NAMALWA (cell line): ENCODE data around the gene NFYB.
"Not testable (repeated sequence)": the region's sequence is repeated elsewhere in the genome, so short reads cannot be mapped to it uniquely, and the experiment has no call there.

Source experiments
- DNase-seq: peaks from one replicate; pipeline ENCODE4 v3.0.0-alpha.2; 2015; ENCODE audit warnings: low spot score

NFYB gene

DNA sequence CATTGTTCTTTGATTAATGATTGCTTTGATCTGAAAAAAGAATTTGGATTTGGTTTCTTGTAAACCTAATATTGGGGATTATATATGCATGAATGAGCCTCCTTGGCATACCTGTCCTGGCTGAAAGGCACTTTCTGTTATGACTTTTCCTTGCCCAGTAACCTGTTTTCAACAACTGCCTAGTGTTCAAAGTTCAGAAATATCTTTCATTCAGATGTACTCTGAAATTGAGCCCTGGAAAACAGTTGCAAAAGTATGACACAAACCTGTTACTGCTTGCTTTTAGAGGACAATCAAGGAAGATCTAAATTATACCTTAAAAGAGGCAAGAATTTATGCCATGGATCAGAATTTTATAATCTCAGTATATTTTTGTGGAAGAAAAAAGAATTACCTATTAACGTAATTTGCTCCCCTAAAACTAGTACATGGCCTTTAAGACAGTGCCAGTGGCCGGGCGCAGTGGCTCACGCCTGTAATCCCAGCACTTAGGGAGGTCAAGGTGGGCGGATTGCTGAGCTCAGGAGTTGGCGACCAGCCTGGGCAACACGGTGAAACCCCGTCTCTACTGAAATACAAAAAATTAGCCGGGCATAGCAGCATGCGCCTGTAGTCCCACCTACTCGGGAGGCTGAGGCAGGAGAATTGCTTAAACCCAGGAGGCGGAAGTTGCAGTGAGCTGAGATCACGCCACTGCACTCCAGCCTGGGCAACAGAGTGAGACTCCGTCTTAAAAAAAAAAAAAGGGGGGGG, 23.0 kb downstream of the NFYB start:
- not testable (repeated sequence) for DNase-seq

DNA sequence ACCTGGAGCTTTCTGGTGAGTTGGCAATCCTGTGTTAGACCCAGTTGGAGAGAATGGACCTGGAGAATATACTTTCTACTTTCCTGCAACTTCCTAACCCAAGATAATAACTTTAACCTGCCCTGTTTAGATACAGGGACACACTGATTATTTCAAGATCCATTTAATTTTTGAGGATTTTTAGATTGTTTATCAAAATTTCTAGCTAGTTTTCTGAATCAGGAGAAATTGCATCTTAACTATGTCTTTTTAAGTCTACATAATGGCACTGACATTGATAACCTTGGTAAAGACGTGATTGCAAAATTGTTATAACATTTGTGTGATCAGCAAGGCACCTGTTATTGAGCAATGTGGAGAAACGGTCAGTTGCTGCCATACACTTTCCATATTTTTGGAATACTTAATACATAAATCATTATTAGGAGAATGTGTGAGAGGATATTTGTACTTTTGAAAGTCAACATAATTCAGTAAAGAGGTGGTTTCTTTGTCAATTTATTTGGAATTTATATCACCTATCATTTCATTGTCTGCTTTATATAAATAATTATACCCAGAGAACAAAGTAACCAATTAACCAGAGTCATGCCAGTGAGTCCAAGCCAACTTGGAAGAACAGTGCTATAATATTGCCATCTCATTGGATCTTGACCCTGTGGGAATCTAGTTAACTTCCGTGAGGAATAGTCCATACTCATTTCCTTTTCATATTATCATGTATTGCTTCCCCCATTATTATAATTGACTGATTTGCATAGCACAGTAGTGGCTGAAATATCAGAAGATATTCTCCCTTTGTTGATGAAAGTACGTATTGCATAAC, 28.4 kb downstream of the NFYB start:
- no peak for DNase-seq

DNA sequence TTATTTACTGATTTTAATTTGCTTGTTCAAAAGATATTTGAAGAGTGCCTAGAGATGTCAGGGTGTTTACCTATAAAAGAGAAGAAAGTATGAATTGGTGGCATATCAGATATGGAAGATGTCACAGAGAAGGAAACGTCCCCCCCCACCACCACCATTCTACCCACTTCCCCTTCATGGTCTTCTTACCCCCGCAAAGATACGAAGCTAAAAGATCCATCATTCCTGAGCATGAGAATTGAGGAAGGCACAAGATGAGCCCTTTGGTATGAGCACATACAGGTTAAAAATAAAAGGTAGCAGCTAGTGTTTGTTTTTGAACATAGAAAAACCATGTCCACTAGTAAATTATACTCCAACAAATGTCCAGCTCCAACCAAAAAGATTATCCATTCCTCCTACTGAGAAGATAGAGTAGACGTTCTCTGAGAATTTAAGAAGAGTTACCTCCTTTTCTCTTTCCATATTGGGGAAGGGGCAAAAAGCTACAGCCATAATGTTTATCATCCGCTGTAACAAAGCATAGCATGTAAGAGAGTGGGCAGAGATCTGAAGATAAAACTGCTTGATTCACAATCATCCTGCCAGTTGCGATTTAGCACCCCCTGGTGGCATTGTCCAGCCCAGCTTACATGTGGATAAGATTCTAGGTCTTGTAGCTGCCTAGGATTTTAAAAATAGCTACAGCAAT, 29.1 kb downstream of the NFYB start:
- DNase-seq: peak; percentile 89

DNA sequence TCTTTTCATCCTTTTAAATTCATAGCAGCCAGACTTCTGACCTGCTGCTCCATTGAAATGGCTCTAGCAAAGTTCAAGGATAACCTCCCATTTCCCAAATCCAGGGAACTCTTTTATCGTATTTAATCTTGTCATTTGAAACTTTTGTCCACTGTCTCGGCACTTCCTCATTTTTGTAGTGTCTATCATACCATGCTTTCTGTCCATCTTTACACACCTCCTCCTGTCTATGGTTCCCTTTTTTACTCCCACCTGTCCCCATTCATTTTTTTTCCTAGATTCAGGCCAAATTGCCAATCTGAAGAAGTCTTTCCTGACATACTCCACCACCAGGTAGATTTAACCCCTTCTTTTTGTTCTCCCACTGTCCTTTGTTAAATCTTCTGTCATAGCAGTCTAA, 31.0 kb downstream of the NFYB start:
- no peak for DNase-seq

DNA sequence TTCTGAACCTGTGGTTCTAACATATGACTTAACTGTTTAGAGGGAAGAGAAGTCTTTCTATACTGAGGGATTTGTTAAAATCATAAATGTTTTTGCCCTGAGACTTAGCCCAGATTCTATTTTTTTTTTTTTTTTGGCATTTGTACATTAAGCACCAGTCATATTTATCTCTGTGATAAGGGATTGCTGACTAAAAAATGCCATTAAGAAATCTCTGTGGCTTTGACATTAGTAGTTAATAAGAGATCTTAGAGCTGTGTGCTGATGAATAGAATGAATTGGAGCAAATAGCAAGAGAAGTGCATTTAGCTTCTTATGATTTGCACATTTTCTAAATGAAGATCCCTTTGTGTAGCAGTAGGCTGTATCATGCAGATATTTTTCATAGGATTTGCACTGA, 32.5 kb downstream of the NFYB start:
- no peak for DNase-seq

DNA sequence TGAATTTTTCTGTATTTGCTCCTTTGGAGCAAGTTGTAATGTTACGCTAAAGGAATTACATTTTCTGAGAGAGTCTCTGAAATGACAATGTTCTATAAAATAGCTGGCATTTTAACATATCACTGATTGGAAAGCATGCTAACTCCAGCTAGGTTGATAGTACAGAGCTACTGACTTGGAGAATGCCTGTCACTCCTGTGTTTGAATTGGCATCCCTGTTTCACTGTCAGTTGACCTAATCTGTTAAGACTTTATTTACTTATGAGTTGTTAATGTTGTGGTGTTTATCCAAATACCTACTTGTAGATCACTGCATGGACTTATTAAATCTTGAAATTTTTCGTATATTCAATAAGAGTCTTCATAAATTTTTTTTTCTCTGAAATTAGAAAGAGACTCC, 40.1 kb downstream of the NFYB start:
- DNase-seq: no peak

DNA sequence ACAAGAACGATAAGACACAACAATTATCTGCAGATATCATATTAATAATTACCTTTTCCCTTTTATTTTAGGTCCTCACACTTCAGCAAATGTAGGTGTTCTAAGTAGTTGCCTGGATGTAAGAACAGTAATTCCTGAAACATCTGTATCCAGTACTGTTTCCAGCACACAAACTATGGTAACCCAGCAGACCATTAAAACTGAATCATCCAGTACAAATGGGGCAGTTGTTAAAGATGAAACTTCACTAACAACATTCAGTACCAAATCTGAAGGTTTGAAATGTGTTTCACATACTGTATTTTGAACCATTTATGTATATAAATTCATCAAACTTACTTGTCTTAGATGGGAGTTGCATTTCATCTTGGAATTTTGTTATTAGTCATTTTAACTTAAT, 42.7 kb downstream of the NFYB start:
- DNase-seq: no peak

DNA sequence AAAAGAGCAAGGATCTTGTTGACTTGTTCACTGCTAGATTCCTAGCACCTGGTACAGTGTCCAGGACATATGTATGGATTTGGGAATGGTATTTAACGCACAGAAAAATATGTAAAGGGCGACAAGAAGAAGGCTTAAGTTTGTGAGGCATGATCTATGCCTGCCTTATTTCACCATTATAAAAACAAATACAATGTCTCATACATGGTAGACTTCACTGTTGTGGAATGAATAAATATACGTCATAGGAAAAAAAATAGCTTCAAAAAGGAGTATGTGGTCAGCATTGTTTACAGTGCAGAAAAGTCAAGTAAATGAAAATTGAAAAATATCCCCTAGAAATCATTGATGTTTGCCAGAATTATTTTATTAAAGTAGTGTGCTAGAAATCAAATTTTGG, 43.7 kb downstream of the NFYB start:
- DNase-seq: no peak

DNA sequence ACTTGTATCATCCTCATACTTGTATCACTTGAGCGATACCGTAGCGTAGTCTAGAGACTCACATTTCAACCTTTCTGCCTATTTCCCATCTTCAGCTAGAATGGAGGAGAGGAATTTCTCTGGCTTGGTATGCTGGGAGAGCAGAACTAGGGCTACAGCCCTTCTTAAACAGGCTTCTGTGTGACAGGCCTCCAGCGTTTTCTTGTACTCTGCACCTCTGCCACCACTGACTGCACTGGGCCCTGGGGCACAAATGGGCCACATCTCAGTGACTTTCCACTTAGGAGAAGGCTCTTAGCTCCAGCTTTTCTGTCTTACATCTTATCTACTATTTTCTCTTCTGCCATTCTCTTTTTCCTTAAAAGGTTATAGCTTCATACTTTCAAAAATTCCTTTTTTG, 46.9 kb downstream of the NFYB start:
- no peak for DNase-seq

DNA sequence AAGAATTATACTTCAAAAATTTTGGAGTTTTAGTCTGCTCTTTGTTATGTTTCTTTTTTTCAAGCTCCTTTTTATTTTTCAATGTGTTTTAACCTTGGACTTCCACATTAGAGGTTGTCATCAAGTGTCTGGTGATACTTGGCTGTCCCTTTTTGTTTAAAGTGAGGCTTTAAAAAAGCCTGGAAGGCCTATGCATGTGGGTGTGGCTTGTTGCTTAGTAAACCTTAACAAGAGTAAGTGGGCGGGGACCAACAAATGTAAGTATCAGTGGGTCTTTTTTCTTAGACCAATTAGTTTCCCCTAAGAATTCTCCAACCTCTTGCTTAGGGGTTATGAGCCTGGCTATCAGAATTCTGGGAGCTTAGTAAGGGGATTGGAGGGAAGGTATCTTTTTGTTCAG, 47.3 kb downstream of the NFYB start:
- DNase-seq: no peak

DNA sequence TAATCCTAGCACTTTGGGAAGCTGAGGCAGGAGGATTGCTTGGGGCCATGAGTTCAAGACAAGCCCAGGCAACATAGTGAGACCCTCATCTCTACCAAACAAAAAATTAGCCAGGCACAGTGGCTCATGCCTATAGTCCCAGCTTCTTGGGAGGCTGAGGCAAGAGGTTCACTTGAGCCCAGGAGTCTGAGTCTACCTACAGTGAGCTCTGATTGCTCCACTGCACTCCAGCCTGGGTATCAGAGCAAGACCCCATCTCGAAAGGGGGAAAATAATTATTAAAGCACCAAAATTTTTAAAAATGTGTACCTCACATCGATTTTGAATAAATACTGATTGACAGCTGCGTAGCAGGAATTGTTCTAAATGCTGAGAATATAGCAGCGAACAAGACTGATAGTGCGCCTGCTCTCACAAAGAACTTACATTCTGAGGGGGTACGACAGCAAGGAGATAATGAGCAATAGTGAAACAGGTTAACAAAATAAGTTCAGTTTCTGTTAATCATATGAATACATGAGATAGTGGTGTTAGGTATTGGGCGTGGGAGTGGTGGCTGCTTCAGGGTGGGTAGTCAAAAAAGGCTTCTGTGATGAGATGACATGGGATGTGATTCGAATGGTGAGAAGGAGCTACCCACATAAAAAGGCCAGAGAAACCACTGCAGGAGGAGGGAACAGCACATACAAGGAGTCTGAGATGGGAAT, 54.1 kb downstream of the NFYB start:
- no peak for DNase-seq

DNA sequence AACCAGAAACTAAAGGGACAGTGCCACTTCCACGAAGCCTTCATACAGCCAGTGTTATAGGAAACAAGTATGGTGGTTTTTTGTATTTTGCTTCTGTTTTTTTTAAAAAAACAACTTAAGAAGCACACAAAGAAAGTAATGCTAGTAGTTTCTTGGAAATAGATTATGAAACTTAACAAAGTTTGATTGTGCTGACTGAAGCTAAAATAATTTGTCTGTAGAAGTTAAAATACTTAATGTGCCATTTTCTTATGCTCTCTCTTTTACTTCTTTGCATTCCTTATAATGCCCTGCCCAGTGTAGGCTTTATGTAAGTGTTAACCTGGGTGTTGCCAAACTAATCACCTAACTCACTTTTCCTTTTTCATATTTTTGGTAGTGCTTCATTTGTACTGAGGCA, 57.2 kb downstream of the NFYB start:
- DNase-seq: no peak

DNA sequence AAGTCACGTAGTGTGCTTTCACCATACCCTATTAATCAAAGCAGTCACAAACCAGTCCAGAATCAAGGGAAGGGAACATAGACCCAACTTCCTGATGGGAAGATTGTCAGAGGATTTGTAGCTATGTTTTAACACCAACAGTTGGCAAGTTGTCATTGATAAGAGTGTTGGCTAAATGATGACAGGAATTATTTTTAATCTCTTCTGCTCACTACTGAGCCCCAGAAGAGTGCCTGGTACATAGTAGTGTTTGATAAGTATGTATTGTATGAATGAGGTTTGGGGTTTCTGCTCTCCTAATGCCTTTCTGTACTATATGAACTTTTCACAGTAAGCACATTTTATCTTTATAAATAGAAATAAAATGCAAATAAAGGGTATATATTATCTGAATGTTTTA, 59.0 kb downstream of the NFYB start:
- DNase-seq: no peak

DNA sequence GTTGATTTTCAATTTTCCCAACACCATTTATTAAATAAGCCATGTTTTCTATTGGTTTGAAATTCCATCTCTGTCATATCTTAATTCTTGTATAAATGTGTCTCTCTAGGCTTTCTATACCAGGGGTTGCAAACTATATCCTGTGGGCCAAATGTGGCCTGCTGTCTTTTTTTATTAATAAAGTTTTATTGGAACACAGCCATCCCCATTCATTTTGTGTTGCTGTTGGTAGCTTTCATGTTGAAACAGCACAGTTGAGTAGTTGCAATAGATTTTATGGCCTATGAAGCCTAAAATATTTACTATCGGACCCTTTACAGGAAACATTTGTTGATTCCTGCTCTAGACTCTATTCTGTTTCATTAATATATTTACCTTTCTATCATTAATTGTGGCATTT, 64.3 kb downstream of the NFYB start:
- DNase-seq: no peak

DNA sequence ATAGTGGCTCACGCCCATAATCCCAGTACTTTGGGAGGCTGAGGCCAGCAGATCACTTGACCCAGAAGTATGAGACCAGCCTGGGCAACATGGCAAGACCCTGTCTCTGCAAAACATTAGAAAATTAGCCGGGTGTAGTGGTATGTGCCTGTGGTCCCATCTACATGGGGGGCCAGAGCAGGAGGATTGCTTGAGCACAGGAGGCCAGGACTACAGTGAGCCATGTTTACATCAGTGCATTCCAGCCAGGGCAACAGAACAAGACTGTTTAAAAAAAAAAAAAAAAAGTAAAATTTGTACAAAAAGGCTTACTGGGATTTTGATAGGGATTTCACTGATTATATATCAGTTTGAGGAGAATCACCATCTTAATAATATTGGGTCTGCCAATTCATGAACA, 65.9 kb downstream of the NFYB start:
- no peak for DNase-seq
